ENCODE results near the gene SRXN1.

- TF ChIP-seq CTCF (IDR thresholded peaks at IDR 0.05): no peak
- no peak for TF ChIP-seq POLR2A (IDR thresholded peaks at IDR 0.05)
These were observed 47.8 kb downstream of the SRXN1 start for GRCh38 chr20:605237-605636.
